ENCODE measurements around the gene MLANA.

MLANA gene

GRCh38 chr9:5953743-5954707, 63.3 kb downstream of the MLANA start:
- in situ Hi-C loops (cut with MboI; ENCODE audit: low sequenced_read_pairs), result no loop called here

GRCh38 chr9:5957166-5957565, 66.5 kb downstream of the MLANA start:
- in situ Hi-C loops (cut with MboI; ENCODE audit: low sequenced_read_pairs), result no loop called here

- in situ Hi-C loops (cut with MboI; ENCODE audit: low sequenced_read_pairs), result no loop called here
Observed at GRCh38 chr9:5958273-5958672, 67.6 kb downstream of the MLANA start.

Data from HL-60/S4 treated with phorbol 12-myristate 13-acetate at 8.2 ng/mL for 4 days and 3 days (cell line).